ENCODE results near the gene USP3.

DNA sequence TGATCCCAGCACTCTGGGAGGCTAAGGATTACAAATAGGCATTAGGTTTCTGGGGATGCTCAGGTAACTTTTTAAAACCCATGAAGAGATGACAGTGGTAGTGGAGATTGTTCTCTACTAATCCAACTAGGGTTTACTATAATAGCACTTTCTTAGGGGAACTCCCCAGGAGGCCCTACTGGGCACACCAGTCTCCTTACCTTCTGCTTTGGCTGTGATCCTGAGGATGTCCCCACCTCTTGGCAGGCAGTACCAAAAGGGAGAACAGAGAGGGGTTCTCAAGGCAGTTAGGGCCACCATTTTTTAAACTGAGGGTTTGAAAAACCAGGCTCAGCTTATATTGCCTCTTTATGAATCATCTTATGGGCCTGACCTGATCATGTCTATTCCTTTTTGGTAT lies 77.8 kb downstream of the USP3 start:
- TF ChIP-seq EP300 (IDR thresholded peaks at IDR 0.05; ENCODE audit: borderline replicate concordance in 1 of 2, control insufficient read depth in 1 of 2, low read depth in 2 of 2, low read length in 2 of 2) (no peak), EZH2 (IDR thresholded peaks at IDR 0.05; ENCODE audit: borderline replicate concordance, control insufficient read depth, low read depth, low read length) (no peak)
